Measurements from ENCODE around the gene P2RX6. TPM values are rescaled to one million over a fixed set of nuclear protein-coding genes. Genes with fewer than 3 reads are reported as not detected.

P2RX6 gene
- total and polyA plus RNA-seq, 9 of the 15 experiments (the other 6 are each of a cell fraction or from before 2014, with no cell fraction given) = 0.01 to 3.9 (median 1.5) TPM; not detected in 1

GRCh38 chr22:20999350-21000206 lies 15.4 kb upstream of the P2RX6 start (continued):
- TF ChIP-seq CHD7 (IDR thresholded peaks at IDR 0.05; ENCODE audit: low read depth, low read length) = peak; percentile 41
- TF ChIP-seq ELF1 (tag; IDR thresholded peaks at IDR 0.05) = no peak
- TF ChIP-seq RREB1 (CRISPR knock-in tag; IDR thresholded peaks at IDR 0.05) = peak; percentile 77; the same call in 1 of the 2 replicates
- 0 out of 2 replicates have a peak, but pooled peaks have one; percentile 6 for TF ChIP-seq ZFP1 (CRISPR knock-in tag; IDR thresholded peaks at IDR 0.05)
- TF ChIP-seq ZNF707 (CRISPR knock-in tag; conservative IDR thresholded peaks at IDR 0.05) = 0 out of 2 replicates have a peak, but pooled peaks have one; percentile 25
- peak; percentile 57; the same call in 1 of the 2 replicates for TF ChIP-seq NR4A1 (CRISPR knock-in tag; IDR thresholded peaks at IDR 0.05)
- no peak for TF ChIP-seq NR4A1 (tag; IDR thresholded peaks at IDR 0.05)
- 0 out of 2 replicates have a peak, but pooled peaks have one; percentile 20 for TF ChIP-seq ZNF583 (CRISPR knock-in tag; IDR thresholded peaks at IDR 0.05)
- TF ChIP-seq KLF13 (tag; IDR thresholded peaks at IDR 0.05; ENCODE audit: borderline replicate concordance, low read depth) = 0 out of 2 replicates have a peak, but pooled peaks have one; percentile 39

Data from K562 (cell line).